Measurements from ENCODE around the gene MED12L. TPM values are rescaled to one million over a fixed set of nuclear protein-coding genes. Genes with fewer than 3 reads are reported as not detected.

Gene MED12L
- total RNA-seq, 4 donors from 2014 or later: under 0.01 to 0.34 (median 0.27) TPM

GRCh38 chr3:151431940-151432339 is 346.5 kb downstream of the MED12L start:
- TF ChIP-seq CTCF (IDR thresholded peaks at IDR 0.05; ENCODE audit: low read depth): no peak

- TF ChIP-seq CTCF (IDR thresholded peaks at IDR 0.05; ENCODE audit: low read depth): no peak
Observed at GRCh38 chr3:151432616-151433372, 347.3 kb downstream of the MED12L start.

GRCh38 chr3:151434151-151434890 is 348.9 kb downstream of the MED12L start:
- no peak for TF ChIP-seq CTCF (IDR thresholded peaks at IDR 0.05; ENCODE audit: low read depth)

- TF ChIP-seq CTCF (IDR thresholded peaks at IDR 0.05; ENCODE audit: low read depth): no peak
Observed at GRCh38 chr3:151436675-151437446, 351.4 kb downstream of the MED12L start.

GRCh38 chr3:151437906-151438305 is 352.4 kb downstream of the MED12L start:
- no peak for TF ChIP-seq CTCF (IDR thresholded peaks at IDR 0.05; ENCODE audit: low read depth)

- no peak for TF ChIP-seq CTCF (IDR thresholded peaks at IDR 0.05; ENCODE audit: low read depth)
Observed at GRCh38 chr3:151439652-151440125, 354.2 kb downstream of the MED12L start.

- no peak for TF ChIP-seq CTCF (IDR thresholded peaks at IDR 0.05; ENCODE audit: low read depth)
Observed at GRCh38 chr3:151440940-151441339, 355.5 kb downstream of the MED12L start.
